Smooth muscle cell (in vitro differentiated cells): ENCODE results near the gene CAST. TPM values are rescaled to one million over a fixed set of nuclear protein-coding genes. Genes with fewer than 3 reads are reported as not detected.
"Not testable (repeated sequence)": the region's sequence is repeated elsewhere in the genome, so short reads cannot be mapped to it uniquely, and the experiment has no call there.

ENCODE experiments used
- DNase-seq: peaks from one replicate; lab custom pipeline; 2025; ENCODE audit not compliant: unreplicated experiment; lab: John Stamatoyannopoulos, UW
- H2AFZ ChIP-seq: fragments of 200-600 bp; sonication (generic); 2 replicates; pipeline ENCODE4 v1.6.0; 2016; ENCODE audit warnings: antibody characterized with exemption, low read depth, mild to moderate bottlenecking
- H3F3A ChIP-seq: fragments of 200-600 bp; sonication (generic); 2 replicates; pipeline ENCODE4 v1.6.0; 2017; ENCODE audit warnings: antibody characterized with exemption, low read depth
- H3K27ac ChIP-seq: fragments of 200-600 bp; sonication (generic); 2 replicates; pipeline ENCODE4 v1.5.1; 2016; ENCODE audit warnings: low read depth, mild to moderate bottlenecking
- H3K27me3 ChIP-seq: fragments of 200-600 bp; sonication (generic); 2 replicates; pipeline ENCODE4 v1.6.1; 2016; ENCODE audit warnings: low read depth, mild to moderate bottlenecking
- H3K36me3 ChIP-seq: fragments of 200-600 bp; sonication (generic); 2 replicates; pipeline ENCODE4 v1.5.1; 2016; ENCODE audit warnings: low read depth
- H3K4me1 ChIP-seq: fragments of 200-600 bp; sonication (generic); 2 replicates; pipeline ENCODE4 v1.5.1; 2016; ENCODE audit warnings: low read depth
- H3K4me2 ChIP-seq: fragments of 200-600 bp; sonication (generic); 2 replicates; pipeline ENCODE4 v1.6.0; 2016; ENCODE audit warnings: mild to moderate bottlenecking
- H3K4me3 ChIP-seq: fragments of 200-600 bp; sonication (generic); 2 replicates; pipeline ENCODE4 v1.5.1; 2016; ENCODE audit warnings: mild to moderate bottlenecking
- H3K79me2 ChIP-seq: fragments of 200-600 bp; sonication (generic); 2 replicates; pipeline ENCODE4 v1.6.0; 2016; ENCODE audit warnings: low read depth, mild to moderate bottlenecking
- H3K9ac ChIP-seq: fragments of 200-600 bp; sonication (generic); 2 replicates; pipeline ENCODE4 v1.6.0; 2016; ENCODE audit warnings: low read depth
- H3K9me3 ChIP-seq: fragments of 200-600 bp; sonication (generic); replicated peaks from 2 replicates; pipeline ENCODE4 v1.5.1; 2016; ENCODE audit warnings: low read depth
- H4K20me1 ChIP-seq: fragments of 200-600 bp; sonication (generic); 2 replicates; pipeline ENCODE4 v1.6.0; 2016; ENCODE audit warnings: low read depth
- WGBS: methylation state at CpG from one replicate; pipeline ENCODE4 v1.1.7; 2016; ENCODE audit warnings: low lambda C conversion rate; 5-methylcytosine and 5-hydroxymethylcytosine counted together
- polyA plus RNA-seq: library from polyadenylated mRNA; unstranded; fragments of >200 nt; fragmentation: Nextera tagmentation; extraction: Ambion mirVana; gene quantifications from 2 replicates; pipeline ENCODE4 v1.2.1, GENCODE V29; 2016
- total RNA-seq: library from RNA; depleted of rRNA; stranded (reverse); fragments of >200 nt; gene quantifications from 2 replicates; pipeline ENCODE4 v1.2.3, GENCODE V29; 2014
- TF ChIP-seq, protein P1 (sequence below): fragments of 200-600 bp; sonication (generic); IDR thresholded peaks from 2 replicates; pipeline ENCODE4 v1.5.1; 2017; ENCODE audit warnings: borderline replicate concordance, mild to moderate bottlenecking, antibody characterized with exemption; ENCODE audit not compliant: insufficient read depth, poor library complexity, severe bottlenecking

CAST gene
- total and polyA plus RNA-seq, 2 experiments from 2014 or later, result 76.2 to 189 TPM

DNA sequence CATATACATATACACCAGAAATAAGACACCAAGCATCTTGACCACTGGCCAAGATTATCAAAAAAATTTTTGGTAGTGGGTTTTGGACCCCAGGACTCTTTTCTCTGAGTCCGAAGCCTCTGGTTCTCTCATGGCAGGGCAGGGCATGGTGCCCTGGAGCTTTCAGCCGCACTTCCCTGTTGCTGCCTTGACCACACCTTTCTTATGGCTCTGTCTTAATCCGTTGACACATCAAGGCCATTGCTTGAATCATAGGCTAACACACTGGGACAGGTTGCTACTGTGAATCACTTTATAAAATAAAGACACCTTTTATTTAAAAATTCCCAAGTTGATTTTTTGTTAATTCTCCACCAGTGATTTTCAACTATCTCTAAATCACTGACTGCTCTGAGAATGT lies 45.4 kb upstream of the CAST start:
- Histone ChIP-seq H3K9me3 (no peaks in the 10 kb centered on the region), H2AFZ (no peak overlapping the region), H3K27ac (no peak overlapping the region), H3K79me2 (no peaks in the 10 kb centered on the region), H3K4me3 (no peak overlapping the region), H3K27me3 (no peaks in the 10 kb centered on the region), H3K36me3 (no peaks in the 10 kb centered on the region), H3K4me1 (peaks cover 8% of the 10 kb centered on the region), H3K9ac (no peak overlapping the region), H3K4me2 (no peak overlapping the region), H4K20me1 (no peaks in the 10 kb centered on the region), H3F3A (no peaks in the 10 kb centered on the region)
- WGBS, result 88% methylated on average over 3 of the region's 3 CpGs
- TF ChIP-seq, protein P1, sequence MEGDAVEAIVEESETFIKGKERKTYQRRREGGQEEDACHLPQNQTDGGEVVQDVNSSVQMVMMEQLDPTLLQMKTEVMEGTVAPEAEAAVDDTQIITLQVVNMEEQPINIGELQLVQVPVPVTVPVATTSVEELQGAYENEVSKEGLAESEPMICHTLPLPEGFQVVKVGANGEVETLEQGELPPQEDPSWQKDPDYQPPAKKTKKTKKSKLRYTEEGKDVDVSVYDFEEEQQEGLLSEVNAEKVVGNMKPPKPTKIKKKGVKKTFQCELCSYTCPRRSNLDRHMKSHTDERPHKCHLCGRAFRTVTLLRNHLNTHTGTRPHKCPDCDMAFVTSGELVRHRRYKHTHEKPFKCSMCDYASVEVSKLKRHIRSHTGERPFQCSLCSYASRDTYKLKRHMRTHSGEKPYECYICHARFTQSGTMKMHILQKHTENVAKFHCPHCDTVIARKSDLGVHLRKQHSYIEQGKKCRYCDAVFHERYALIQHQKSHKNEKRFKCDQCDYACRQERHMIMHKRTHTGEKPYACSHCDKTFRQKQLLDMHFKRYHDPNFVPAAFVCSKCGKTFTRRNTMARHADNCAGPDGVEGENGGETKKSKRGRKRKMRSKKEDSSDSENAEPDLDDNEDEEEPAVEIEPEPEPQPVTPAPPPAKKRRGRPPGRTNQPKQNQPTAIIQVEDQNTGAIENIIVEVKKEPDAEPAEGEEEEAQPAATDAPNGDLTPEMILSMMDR, result no peak
- DNase-seq, result no peak

DNA sequence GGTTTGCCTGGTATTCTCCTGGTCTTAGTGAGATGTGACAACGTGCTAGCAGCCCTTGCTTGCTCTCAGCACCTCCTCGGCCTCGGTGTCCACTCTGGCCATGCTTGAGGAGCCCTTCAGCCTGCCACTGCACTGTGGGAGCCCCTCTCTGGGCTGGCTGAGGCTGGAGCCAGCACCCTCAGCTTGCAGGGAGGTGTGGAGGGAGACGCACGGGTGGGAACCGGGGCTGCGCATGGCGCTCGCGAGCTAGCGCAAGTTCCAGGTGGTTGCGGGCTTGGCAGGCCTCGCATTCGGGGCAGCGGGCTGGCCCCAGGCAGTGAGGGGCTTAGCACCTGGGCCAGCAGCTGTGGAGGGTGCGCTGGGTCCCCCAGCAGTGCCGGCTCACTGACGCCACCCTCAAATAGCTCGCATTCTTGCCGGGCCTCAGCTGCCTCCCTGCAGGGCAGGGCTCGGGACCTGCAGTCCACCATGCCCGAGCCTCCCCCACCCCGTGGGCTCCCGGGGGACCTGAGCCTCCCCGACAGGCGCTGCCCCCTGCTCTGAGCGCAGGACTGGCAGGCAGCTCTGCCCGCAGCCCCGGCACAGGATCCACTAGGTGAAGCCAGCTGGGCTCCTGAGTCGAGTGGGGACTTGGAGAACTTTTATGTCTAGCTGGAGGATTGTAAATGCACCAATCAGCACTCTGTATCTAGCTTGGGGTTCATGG lies 43.7 kb upstream of the CAST start:
- DNase-seq, H3K9ac ChIP-seq, H3K27ac ChIP-seq, H3K4me1 ChIP-seq, H3K27me3 ChIP-seq, H3K4me2 ChIP-seq, H2AFZ ChIP-seq, H4K20me1 ChIP-seq, H3K4me3 ChIP-seq, H3K79me2 ChIP-seq, H3K9me3 ChIP-seq, H3K36me3 ChIP-seq, H3F3A ChIP-seq: not testable (repeated sequence)
- WGBS, result 96% methylated on average over 30 of the region's 30 CpGs

DNA sequence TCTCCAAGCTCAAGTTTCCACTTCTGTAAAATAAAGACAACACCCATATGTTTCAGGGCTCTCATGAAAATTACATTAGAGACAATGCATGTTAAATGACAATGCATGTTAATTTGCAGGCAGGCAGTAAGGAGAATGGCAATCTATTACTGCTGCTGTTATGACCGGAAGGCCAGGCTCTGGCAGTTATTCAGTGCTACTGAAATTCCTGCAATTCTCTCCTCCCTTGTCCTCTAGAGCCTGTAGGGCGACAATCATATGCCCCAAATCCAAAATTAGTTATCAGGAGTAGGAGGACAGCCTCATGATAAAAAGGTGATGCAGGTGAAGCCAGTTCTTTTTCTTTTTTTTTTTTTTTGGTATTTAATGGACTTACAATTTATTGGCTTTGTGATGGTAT lies 42.2 kb upstream of the CAST start:
- TF ChIP-seq, protein P1, result no peak
- Histone ChIP-seq H4K20me1 (no peaks in the 10 kb centered on the region), H3F3A (no peaks in the 10 kb centered on the region), H2AFZ (no peak overlapping the region), H3K36me3 (no peaks in the 10 kb centered on the region), H3K27me3 (no peaks in the 10 kb centered on the region), H3K79me2 (no peaks in the 10 kb centered on the region), H3K4me1 (no peaks in the 10 kb centered on the region), H3K9me3 (no peaks in the 10 kb centered on the region), H3K27ac (no peak overlapping the region), H3K9ac (no peak overlapping the region), H3K4me3 (no peak overlapping the region), H3K4me2 (no peak overlapping the region)
- WGBS, result 87% methylated on average over 2 of the region's 2 CpGs
- DNase-seq, result no peak

DNA sequence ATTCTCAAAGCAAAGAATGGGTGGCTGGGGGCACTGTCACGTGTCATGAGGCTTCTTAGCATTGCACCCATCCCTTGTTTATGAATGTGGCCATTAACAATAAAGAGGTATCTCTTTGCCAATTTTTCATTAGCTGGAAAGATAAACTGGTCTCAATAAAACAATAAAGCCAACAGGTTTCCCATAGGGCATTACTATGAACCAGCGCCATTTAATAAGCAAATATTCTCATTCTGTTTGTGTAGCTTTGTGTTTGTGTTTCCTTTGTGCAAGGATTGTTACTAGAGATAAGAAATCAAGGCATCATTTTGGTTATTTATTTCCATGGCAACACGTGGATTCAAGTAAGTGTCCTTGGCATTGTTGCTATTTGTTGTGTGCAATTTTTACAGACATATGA lies 37.6 kb upstream of the CAST start:
- no peaks in the 10 kb centered on the region for H3K9me3 ChIP-seq
- DNase-seq, result no peak
- H3K4me2 ChIP-seq, result no peak overlapping the region
- no peaks in the 10 kb centered on the region for H3K27me3 ChIP-seq
- H3K9ac ChIP-seq, result no peak overlapping the region
- no peaks in the 10 kb centered on the region for H3K79me2 ChIP-seq
- H3K4me3 ChIP-seq, result no peak overlapping the region
- no peaks in the 10 kb centered on the region for H3K4me1 ChIP-seq
- WGBS, result 82% methylated on average over 3 of the region's 3 CpGs
- no peaks in the 10 kb centered on the region for H3F3A ChIP-seq
- no peak overlapping the region for H2AFZ ChIP-seq
- TF ChIP-seq, protein P1, result no peak
- no peaks in the 10 kb centered on the region for H4K20me1 ChIP-seq
- no peaks in the 10 kb centered on the region for H3K36me3 ChIP-seq
- H3K27ac ChIP-seq, result no peak overlapping the region
